B cell (primary cell): Measurements from ENCODE around the gene WTIP. TPM values are rescaled to one million over a fixed set of nuclear protein-coding genes. Genes with fewer than 3 reads are reported as not detected.
"Not testable (repeated sequence)": the region's sequence is repeated elsewhere in the genome, so short reads cannot be mapped to it uniquely, and the experiment has no call there.

Source experiments
- ATAC-seq: fragments of 200-7000 bp; cut with Tn5 transposase; one replicate; pipeline ENCODE4 v1.10.0; 2021; ENCODE audit warnings: low read depth, mild to moderate bottlenecking, moderate number of reproducible peaks, moderate library complexity
- CTCF ChIA-PET: fragments of 350-600 bp; sonication (Branson Sonifier 250); formaldehyde crosslinking; loops from one replicate; lab custom pipeline; 2021; ENCODE audit warnings: antibody characterized with exemption, inconsistent platforms; lab: Charles Lee
- POLR2A ChIA-PET: fragments of 350-600 bp; sonication (Branson Sonifier 250); formaldehyde crosslinking; loops from one replicate; lab custom pipeline; 2021; ENCODE audit warnings: antibody characterized with exemption; lab: Charles Lee
- DNase-seq: peaks from one replicate; pipeline ENCODE4 v3.0.0; 2013
- H2AFZ ChIP-seq: 2 replicates; pipeline ENCODE4 v1.6.1; 2012; ENCODE audit warnings: mild to moderate bottlenecking, low read depth, low read length; ENCODE audit not compliant: insufficient read depth, poor library complexity, severe bottlenecking
- H3K27ac ChIP-seq, 2 donors: 1 replicate in 1 of 2; 2 replicates in 1 of 2; pipeline ENCODE4 v1.5.1; 2012 to 2013; ENCODE audit warnings: low read length in 2 of 2, mild to moderate bottlenecking in 2 of 2, moderate library complexity in 1 of 2
- H3K27me3 ChIP-seq, 4 experiments: fragments of 200-600 bp in 1 of 4; sonication (generic) in 1 of 4; replicated peaks in 1 of 4; 1 replicate in 2 of 4; 2 replicates in 2 of 4; pipeline versions ENCODE4 v1.6.1 to v1.7.0; 2013 to 2016; ENCODE audit warnings: low read length in 3 of 4, mild to moderate bottlenecking in 2 of 4, mixed read lengths in 1 of 4, moderate library complexity in 1 of 4; ENCODE audit not compliant: insufficient read depth in 4 of 4, control insufficient read depth in 3 of 4; ENCODE audit errors: control extremely low read depth in 1 of 4
- H3K36me3 ChIP-seq, 2 experiments: replicated peaks in 1 of 2; 1 replicate in 1 of 2; 2 replicates in 1 of 2; pipeline versions ENCODE4 v1.6.1 to v1.7.1; 2013; ENCODE audit warnings: low read length in 1 of 2; ENCODE audit not compliant: insufficient read depth in 2 of 2, control insufficient read depth in 1 of 2; ENCODE audit errors: control extremely low read depth in 1 of 2, extremely low read depth in 1 of 2
- H3K4me1 ChIP-seq, 2 donors: fragments of 200-600 bp in 1 of 2; sonication (generic) in 1 of 2; 1 replicate in 1 of 2; 2 replicates in 1 of 2; pipeline versions ENCODE4 v1.5.1 to v1.6.1; 2013 to 2017; ENCODE audit warnings: low read length in 2 of 2; ENCODE audit not compliant: control insufficient read depth in 2 of 2, insufficient read depth in 2 of 2
- H3K4me2 ChIP-seq: replicated peaks from 2 replicates; pipeline ENCODE3; 2012; ENCODE audit warnings: mild to moderate bottlenecking, low read depth, low read length; ENCODE audit not compliant: poor library complexity, severe bottlenecking
- H3K4me3 ChIP-seq, 5 experiments: fragments of 200-600 bp in 1 of 5; sonication (generic) in 1 of 5; 1 replicate in 3 of 5; 2 replicates in 2 of 5; pipeline versions ENCODE4 v1.5.1 to v1.7.0; 2011 to 2016; ENCODE audit warnings: low read length in 4 of 5, mild to moderate bottlenecking in 4 of 5, low read depth in 2 of 5, control low read depth in 1 of 5, moderate library complexity in 1 of 5; ENCODE audit not compliant: insufficient read depth in 1 of 5; ENCODE audit errors: control extremely low read depth in 1 of 5, extremely low read depth in 1 of 5
- H3K79me2 ChIP-seq: fragments of 200-600 bp; sonication (generic); one replicate; pipeline ENCODE4 v1.6.0; 2016; ENCODE audit warnings: low read length; ENCODE audit not compliant: control insufficient read depth, insufficient read depth
- H3K9ac ChIP-seq: fragments of 200-600 bp; sonication (generic); 2 replicates; pipeline ENCODE4 v1.6.1; 2017; ENCODE audit warnings: mild to moderate bottlenecking, low read length, moderate library complexity
- H3K9me3 ChIP-seq, 3 donors: one replicate each; pipeline versions ENCODE4 v1.6.1 to v1.7.1; 2013; ENCODE audit warnings: low read length in 2 of 3; ENCODE audit not compliant: control insufficient read depth in 2 of 3, insufficient read depth in 1 of 3; ENCODE audit errors: control extremely low read depth in 1 of 3
- H4K20me1 ChIP-seq: 2 replicates; pipeline ENCODE4 v1.6.0; 2012; ENCODE audit warnings: mild to moderate bottlenecking, low read length; ENCODE audit not compliant: insufficient read depth, control insufficient read depth, poor library complexity, severe bottlenecking
- H3K27ac Mint-ChIP-seq: one replicate; pipeline ENCODE4 v1.8.0; 2021; ENCODE audit warnings: mixed read lengths
- H3K27me3 Mint-ChIP-seq: one replicate; pipeline ENCODE4 v1.8.0; 2021; ENCODE audit warnings: mixed read lengths
- H3K4me1 Mint-ChIP-seq: one replicate; pipeline ENCODE4 v1.8.0; 2021; ENCODE audit warnings: mixed read lengths
- H3K4me3 Mint-ChIP-seq: one replicate; pipeline ENCODE4 v1.8.0; 2021; ENCODE audit warnings: mixed read lengths
- H3K9me3 Mint-ChIP-seq: one replicate; pipeline ENCODE4 v1.8.0; 2022; ENCODE audit warnings: mixed read lengths; ENCODE audit not compliant: insufficient read depth
- CTCF ChIP-seq: fragments of 200-600 bp; IDR thresholded peaks from one replicate; pipeline ENCODE4 v1.8.0; 2022; ENCODE audit warnings: antibody characterized with exemption, mild to moderate bottlenecking
- EZH2 ChIP-seq: IDR thresholded peaks from 2 replicates; pipeline ENCODE4 v1.6.1; 2012; ENCODE audit warnings: borderline replicate concordance, low read depth, mild to moderate bottlenecking, moderate library complexity, low read length; ENCODE audit not compliant: insufficient read depth, poor library complexity, severe bottlenecking
- WGBS: methylation state at CpG from one replicate; pipeline ENCODE4 v1.1.5; 2013; ENCODE audit warnings: missing lambda C conversion rate; ENCODE audit not compliant: insufficient coverage; 5-methylcytosine and 5-hydroxymethylcytosine counted together
- intact Hi-C: fragments of 100-400 bp; cut with micrococcal nuclease; formaldehyde crosslinking; loops from one replicate; pipeline ENCODE4 v1.10.0; 2022
- polyA plus RNA-seq: library from polyadenylated mRNA; depleted of rRNA; stranded (reverse); fragments of >200 nt; gene quantifications from 2 replicates; pipeline ENCODE4 v1.2.3, GENCODE V29; 2012
- total RNA-seq, 2 donors: library from RNA; stranded (reverse); fragments of 120-200 nt in 1 of 2; gene quantifications; 1 replicate in 1 of 2; 2 replicates in 1 of 2; pipeline versions ENCODE4 v1.2.3 to v1.2.4, GENCODE V29; 2013 to 2022

Gene WTIP
- total and polyA plus RNA-seq, 2 donors (not counting 1 experiment from before 2014, with no cell fraction given), result 0.18 to 0.30 TPM

- POLR2A ChIA-PET, result no interaction called here
- Histone ChIP-seq H3K9me3 (no peaks in the 10 kb centered on the region), H4K20me1 (peaks cover 35% of the 10 kb centered on the region), H3K4me3 (no peak overlapping the region), H3K79me2 (peaks cover 23% of the 10 kb centered on the region), H3K4me1 (no peaks in the 10 kb centered on the region), H3K36me3 (peaks cover 10 to 76% of the 10 kb centered on the region in 2 experiments), H2AFZ (no peak overlapping the region), H3K4me2 (no peak overlapping the region), H3K27ac (no peak overlapping the region), H3K27me3 (no peaks in the 10 kb centered on the region), H3K9ac (no peak overlapping the region)
- Mint-ChIP-seq H3K27me3 (no peaks in the 10 kb centered on the region), H3K27ac (no peak overlapping the region), H3K4me1 (no peaks in the 10 kb centered on the region), H3K4me3 (no peak overlapping the region), H3K9me3 (no peaks in the 10 kb centered on the region)
- WGBS, result no CpG with 5 or more reads among the region's 2 CpGs
- intact Hi-C loops, result no loop called here
- CTCF ChIA-PET, result no interaction called here
- no peak for DNase-seq
- TF ChIP-seq EZH2, result no peak
- no peak for TF ChIP-seq CTCF
- ATAC-seq, result no peak
Observed at GRCh38 chr19:34459614-34460013, 21.9 kb upstream of the WTIP start.

GRCh38 chr19:34461375-34462100, 20.0 kb upstream of the WTIP start:
- ATAC-seq, result no peak
- no peak for DNase-seq
- Histone ChIP-seq H3K27me3 (no peaks in the 10 kb centered on the region), H3K79me2 (peaks cover 17% of the 10 kb centered on the region), H3K4me3 (no peak overlapping the region), H4K20me1 (peaks cover 28% of the 10 kb centered on the region), H3K4me1 (no peaks in the 10 kb centered on the region), H3K27ac (no peak overlapping the region), H3K9ac (no peak overlapping the region), H3K4me2 (no peak overlapping the region), H2AFZ (no peak overlapping the region), H3K36me3 (peaks cover 7 to 86% of the 10 kb centered on the region in 2 experiments), H3K9me3 (no peaks in the 10 kb centered on the region)
- no peak overlapping the region for H3K27ac Mint-ChIP-seq
- H3K4me1 Mint-ChIP-seq, result no peaks in the 10 kb centered on the region
- no peak overlapping the region for H3K4me3 Mint-ChIP-seq
- WGBS, result 98% methylated on average over 4 of the region's 5 CpGs
- ChIA-PET POLR2A (no interaction called here), CTCF (interaction anchor here (0.6 kb wide), 1 partner anchor 313 kb away, joined by 3 read pairs; no protein-coding TSS in a partner anchor)
- intact Hi-C loops, result no loop called here
- no peaks in the 10 kb centered on the region for H3K27me3 Mint-ChIP-seq
- no peaks in the 10 kb centered on the region for H3K9me3 Mint-ChIP-seq
- TF ChIP-seq EZH2 (no peak), CTCF (no peak)

GRCh38 chr19:34464785-34465184, 16.8 kb upstream of the WTIP start:
- H2AFZ ChIP-seq, CTCF ChIA-PET, H3K4me3 Mint-ChIP-seq, ATAC-seq, H3K27me3 ChIP-seq, H3K9me3 ChIP-seq, H3K27ac ChIP-seq, H3K79me2 ChIP-seq, POLR2A ChIA-PET, H3K27me3 Mint-ChIP-seq, H3K9ac ChIP-seq, H3K4me2 ChIP-seq, DNase-seq, H3K4me3 ChIP-seq, H3K9me3 Mint-ChIP-seq, intact Hi-C loops, H3K4me1 ChIP-seq, H3K4me1 Mint-ChIP-seq, H3K27ac Mint-ChIP-seq: not testable (repeated sequence)
- Histone ChIP-seq H3K36me3 (peaks cover 4 to 91% of the 10 kb centered on the region in 2 experiments), H4K20me1 (peaks cover 11% of the 10 kb centered on the region)
- 96% methylated on average over 3 of the region's 4 CpGs for WGBS
